DND-41 (cell line): ENCODE results near the gene MAPK7.

Experiments used
- ATAC-seq: fragments of 200-7000 bp; cut with Tn5 transposase; 3 replicates; pipeline ENCODE4 v1.9.1; 2021; ENCODE audit warnings: low read depth; ENCODE audit not compliant: insufficient read depth
- DNase-seq: peaks from one replicate; pipeline ENCODE4 v3.0.0-alpha.2; 2020
- H2AFZ ChIP-seq: 2 replicates; pipeline ENCODE4 v1.6.0; 2012; ENCODE audit warnings: low read depth, low read length
- H3K27ac ChIP-seq: 2 replicates; pipeline ENCODE4 v1.5.1; 2012; ENCODE audit warnings: low read length, inconsistent platforms
- H3K27me3 ChIP-seq: fragments of 200-600 bp; sonication (generic); 2 replicates; pipeline ENCODE4 v1.6.0; 2012; ENCODE audit warnings: low read length, mild to moderate bottlenecking, inconsistent platforms; ENCODE audit not compliant: insufficient read depth, poor library complexity
- H3K36me3 ChIP-seq: 2 replicates; pipeline ENCODE4 v1.5.1; 2012; ENCODE audit warnings: low read length, inconsistent platforms; ENCODE audit not compliant: insufficient read depth
- H3K4me1 ChIP-seq: 2 replicates; pipeline ENCODE4 v1.5.1; 2012; ENCODE audit warnings: mild to moderate bottlenecking, low read length; ENCODE audit not compliant: insufficient read depth
- H3K4me2 ChIP-seq: 2 replicates; pipeline ENCODE4 v1.6.0; 2012; ENCODE audit warnings: mild to moderate bottlenecking, moderate library complexity, low read length, inconsistent platforms; ENCODE audit not compliant: insufficient read depth
- H3K4me3 ChIP-seq, 2 experiments: fragments of 200-600 bp in 1 of 2; shearing (Covaris generic) in 1 of 2; 2 replicates each; pipeline ENCODE4 v1.5.1; 2012 to 2016; ENCODE audit warnings: inconsistent platforms in 2 of 2, low read length in 2 of 2, mild to moderate bottlenecking in 2 of 2, low read depth in 1 of 2, moderate library complexity in 1 of 2
- H3K79me2 ChIP-seq: 2 replicates; pipeline ENCODE4 v1.6.0; 2012; ENCODE audit warnings: low read length, inconsistent platforms; ENCODE audit not compliant: insufficient read depth
- H3K9ac ChIP-seq: 2 replicates; pipeline ENCODE4 v1.6.0; 2012; ENCODE audit warnings: low read depth, mild to moderate bottlenecking, inconsistent platforms, low read length, moderate library complexity
- H3K9me3 ChIP-seq: 2 replicates; pipeline ENCODE4 v1.5.1; 2012; ENCODE audit warnings: low read length, moderate library complexity, mild to moderate bottlenecking, inconsistent platforms; ENCODE audit not compliant: insufficient read depth, severe bottlenecking
- H4K20me1 ChIP-seq: 2 replicates; pipeline ENCODE4 v1.6.0; 2012; ENCODE audit warnings: low read length; ENCODE audit not compliant: insufficient read depth
- CTCF ChIP-seq: IDR thresholded peaks from 2 replicates; pipeline ENCODE4 v1.5.1; 2012; ENCODE audit warnings: borderline replicate concordance, low read length, moderate library complexity, mild to moderate bottlenecking; ENCODE audit not compliant: poor library complexity, severe bottlenecking; ENCODE audit errors: extremely low read depth
- EZH2 ChIP-seq: IDR thresholded peaks from 3 replicates; pipeline ENCODE4 v1.6.1; 2012; ENCODE audit warnings: borderline replicate concordance, low read depth, mild to moderate bottlenecking, moderate library complexity, low read length, inconsistent platforms; ENCODE audit not compliant: severe bottlenecking

MAPK7 gene

GRCh38 chr17:19360772-19361171 lies 17.5 kb upstream of the MAPK7 start:
- DNase-seq (no peak), ATAC-seq (no peak)
- no peaks in the 10 kb centered on the region for H3K79me2 ChIP-seq
- no peaks in the 10 kb centered on the region for H3K36me3 ChIP-seq
- H3K9ac ChIP-seq = no peak overlapping the region
- TF ChIP-seq EZH2 (no peak), CTCF (no peak)
- H2AFZ ChIP-seq = no peak overlapping the region
- peaks cover 17% of the 10 kb centered on the region for H3K4me1 ChIP-seq
- peaks cover 9% of the 10 kb centered on the region; the same call in 1 of the 2 replicates for H4K20me1 ChIP-seq
- H3K27me3 ChIP-seq = no peaks in the 10 kb centered on the region
- H3K4me2 ChIP-seq = no peak overlapping the region
- no peak overlapping the region for H3K4me3 ChIP-seq
- no peaks in the 10 kb centered on the region for H3K9me3 ChIP-seq
- no peak overlapping the region for H3K27ac ChIP-seq

- Histone ChIP-seq H3K4me1 (peaks cover 17% of the 10 kb centered on the region), H3K27ac (no peak overlapping the region), H3K36me3 (no peaks in the 10 kb centered on the region), H3K27me3 (no peaks in the 10 kb centered on the region), H3K9ac (no peak overlapping the region), H3K4me3 (no peak overlapping the region), H3K4me2 (no peak overlapping the region), H2AFZ (no peak overlapping the region), H4K20me1 (peaks cover 9% of the 10 kb centered on the region; the same call in 1 of the 2 replicates), H3K9me3 (no peaks in the 10 kb centered on the region), H3K79me2 (no peaks in the 10 kb centered on the region)
- ATAC-seq = no peak
- no peak for TF ChIP-seq EZH2
- no peak for TF ChIP-seq CTCF
- DNase-seq = no peak
These were observed 17.0 kb upstream of the MAPK7 start for GRCh38 chr17:19361326-19361725.

GRCh38 chr17:19361944-19362276 lies 16.4 kb upstream of the MAPK7 start:
- H3K36me3 ChIP-seq = no peaks in the 10 kb centered on the region
- ATAC-seq (no peak), DNase-seq (no peak)
- no peaks in the 10 kb centered on the region for H3K27me3 ChIP-seq
- TF ChIP-seq EZH2 (no peak), CTCF (no peak)
- peaks cover 9% of the 10 kb centered on the region; the same call in 1 of the 2 replicates for H4K20me1 ChIP-seq
- H3K4me2 ChIP-seq = peak overlapping the region; percentile 90
- H3K79me2 ChIP-seq = no peaks in the 10 kb centered on the region
- H3K9me3 ChIP-seq = no peaks in the 10 kb centered on the region
- H3K27ac ChIP-seq = no peak overlapping the region
- H3K9ac ChIP-seq = peak overlapping the region; percentile 47; the same call in 1 of the 2 replicates
- H2AFZ ChIP-seq = peak overlapping the region; percentile 73
- peaks cover 17% of the 10 kb centered on the region for H3K4me1 ChIP-seq
- H3K4me3 ChIP-seq = peak overlapping the region in 1 of 2 experiments; percentile 71; a peak in 2 of 4 replicates
